ENCODE measurements around the gene C16orf96.

- TF ChIP-seq, protein P1, sequence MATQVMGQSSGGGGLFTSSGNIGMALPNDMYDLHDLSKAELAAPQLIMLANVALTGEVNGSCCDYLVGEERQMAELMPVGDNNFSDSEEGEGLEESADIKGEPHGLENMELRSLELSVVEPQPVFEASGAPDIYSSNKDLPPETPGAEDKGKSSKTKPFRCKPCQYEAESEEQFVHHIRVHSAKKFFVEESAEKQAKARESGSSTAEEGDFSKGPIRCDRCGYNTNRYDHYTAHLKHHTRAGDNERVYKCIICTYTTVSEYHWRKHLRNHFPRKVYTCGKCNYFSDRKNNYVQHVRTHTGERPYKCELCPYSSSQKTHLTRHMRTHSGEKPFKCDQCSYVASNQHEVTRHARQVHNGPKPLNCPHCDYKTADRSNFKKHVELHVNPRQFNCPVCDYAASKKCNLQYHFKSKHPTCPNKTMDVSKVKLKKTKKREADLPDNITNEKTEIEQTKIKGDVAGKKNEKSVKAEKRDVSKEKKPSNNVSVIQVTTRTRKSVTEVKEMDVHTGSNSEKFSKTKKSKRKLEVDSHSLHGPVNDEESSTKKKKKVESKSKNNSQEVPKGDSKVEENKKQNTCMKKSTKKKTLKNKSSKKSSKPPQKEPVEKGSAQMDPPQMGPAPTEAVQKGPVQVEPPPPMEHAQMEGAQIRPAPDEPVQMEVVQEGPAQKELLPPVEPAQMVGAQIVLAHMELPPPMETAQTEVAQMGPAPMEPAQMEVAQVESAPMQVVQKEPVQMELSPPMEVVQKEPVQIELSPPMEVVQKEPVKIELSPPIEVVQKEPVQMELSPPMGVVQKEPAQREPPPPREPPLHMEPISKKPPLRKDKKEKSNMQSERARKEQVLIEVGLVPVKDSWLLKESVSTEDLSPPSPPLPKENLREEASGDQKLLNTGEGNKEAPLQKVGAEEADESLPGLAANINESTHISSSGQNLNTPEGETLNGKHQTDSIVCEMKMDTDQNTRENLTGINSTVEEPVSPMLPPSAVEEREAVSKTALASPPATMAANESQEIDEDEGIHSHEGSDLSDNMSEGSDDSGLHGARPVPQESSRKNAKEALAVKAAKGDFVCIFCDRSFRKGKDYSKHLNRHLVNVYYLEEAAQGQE (IDR thresholded peaks at IDR 0.05; ENCODE audit: low read depth), result no peak
- TF ChIP-seq EP300 (IDR thresholded peaks at IDR 0.05; ENCODE audit: borderline replicate concordance) (no peak), FOXM1 (IDR thresholded peaks at IDR 0.05; ENCODE audit: borderline replicate concordance, low read depth) (no peak), YY1 (IDR thresholded peaks at IDR 0.05; ENCODE audit: low read depth) (no peak), TEAD4 (IDR thresholded peaks at IDR 0.05) (no peak), RAD21 (IDR thresholded peaks at IDR 0.05; ENCODE audit: low read depth) (no peak), NFIC (IDR thresholded peaks at IDR 0.05) (no peak), CREB1 (IDR thresholded peaks at IDR 0.05; ENCODE audit: low read depth) (no peak), TAF1 (IDR thresholded peaks at IDR 0.05; ENCODE audit: low read depth) (no peak)
Measured at GRCh38 chr16:4617880-4618279, 61.7 kb downstream of the C16orf96 start.
